Measurements from ENCODE around the gene SLC22A12. TPM values are rescaled to one million over a fixed set of nuclear protein-coding genes. Genes with fewer than 3 reads are reported as not detected.

The SLC22A12 gene
- total RNA-seq, 1 donor from 2014 or later: not detected

DNA sequence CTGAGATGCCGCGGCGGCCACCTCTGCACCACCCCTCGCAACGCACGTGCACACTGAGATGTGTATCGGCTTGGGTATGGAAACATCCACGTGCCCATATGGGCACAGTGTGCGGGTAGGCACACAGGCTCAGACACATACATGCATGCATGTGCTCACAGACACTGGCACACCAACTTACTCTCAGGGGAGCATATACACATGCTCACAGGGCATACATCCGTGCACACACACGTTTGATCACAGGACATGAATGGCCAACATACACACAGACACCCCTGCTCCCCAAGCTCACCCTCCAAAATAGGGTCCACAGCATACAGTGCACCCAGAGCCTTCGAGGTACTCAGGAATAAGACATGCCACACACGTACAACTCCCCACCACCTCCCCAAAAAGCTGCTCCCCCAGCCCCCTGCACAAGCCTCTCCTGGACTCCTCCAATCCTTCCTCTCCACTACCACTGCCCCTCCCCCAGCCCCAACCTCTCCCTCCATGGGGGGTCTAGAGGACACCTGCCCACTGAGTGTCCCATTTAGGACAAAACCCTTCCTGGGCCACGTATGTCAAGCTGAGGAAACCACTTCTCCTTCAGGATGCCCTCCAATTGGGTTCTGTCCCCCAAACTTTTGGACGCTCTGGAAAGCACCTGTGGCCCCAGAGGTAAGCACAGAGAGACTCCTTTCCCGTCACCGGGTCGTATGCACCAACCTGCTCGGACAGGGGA is 53.1 kb downstream of the SLC22A12 start:
- no peak for DNase-seq
- TF ChIP-seq, protein P1, sequence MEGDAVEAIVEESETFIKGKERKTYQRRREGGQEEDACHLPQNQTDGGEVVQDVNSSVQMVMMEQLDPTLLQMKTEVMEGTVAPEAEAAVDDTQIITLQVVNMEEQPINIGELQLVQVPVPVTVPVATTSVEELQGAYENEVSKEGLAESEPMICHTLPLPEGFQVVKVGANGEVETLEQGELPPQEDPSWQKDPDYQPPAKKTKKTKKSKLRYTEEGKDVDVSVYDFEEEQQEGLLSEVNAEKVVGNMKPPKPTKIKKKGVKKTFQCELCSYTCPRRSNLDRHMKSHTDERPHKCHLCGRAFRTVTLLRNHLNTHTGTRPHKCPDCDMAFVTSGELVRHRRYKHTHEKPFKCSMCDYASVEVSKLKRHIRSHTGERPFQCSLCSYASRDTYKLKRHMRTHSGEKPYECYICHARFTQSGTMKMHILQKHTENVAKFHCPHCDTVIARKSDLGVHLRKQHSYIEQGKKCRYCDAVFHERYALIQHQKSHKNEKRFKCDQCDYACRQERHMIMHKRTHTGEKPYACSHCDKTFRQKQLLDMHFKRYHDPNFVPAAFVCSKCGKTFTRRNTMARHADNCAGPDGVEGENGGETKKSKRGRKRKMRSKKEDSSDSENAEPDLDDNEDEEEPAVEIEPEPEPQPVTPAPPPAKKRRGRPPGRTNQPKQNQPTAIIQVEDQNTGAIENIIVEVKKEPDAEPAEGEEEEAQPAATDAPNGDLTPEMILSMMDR (IDR thresholded peaks at IDR 0.05; ENCODE audit: partially characterized antibody, unreplicated experiment): no peak
- no peaks in the 10 kb centered on the region for H3K36me3 Mint-ChIP-seq (ENCODE audit: unreplicated experiment)
- H3K4me3 Mint-ChIP-seq (ENCODE audit: unreplicated experiment): peak overlapping the region; percentile 72
- H3K4me1 Mint-ChIP-seq (ENCODE audit: low read depth, unreplicated experiment): peaks cover 31% of the 10 kb centered on the region
- peaks cover 18% of the 10 kb centered on the region for H3K27me3 Mint-ChIP-seq (ENCODE audit: unreplicated experiment)
- H3K27ac Mint-ChIP-seq (ENCODE audit: unreplicated experiment): no peak overlapping the region
- peaks cover 8% of the 10 kb centered on the region for H3K9me3 Mint-ChIP-seq (ENCODE audit: unreplicated experiment)

DNA sequence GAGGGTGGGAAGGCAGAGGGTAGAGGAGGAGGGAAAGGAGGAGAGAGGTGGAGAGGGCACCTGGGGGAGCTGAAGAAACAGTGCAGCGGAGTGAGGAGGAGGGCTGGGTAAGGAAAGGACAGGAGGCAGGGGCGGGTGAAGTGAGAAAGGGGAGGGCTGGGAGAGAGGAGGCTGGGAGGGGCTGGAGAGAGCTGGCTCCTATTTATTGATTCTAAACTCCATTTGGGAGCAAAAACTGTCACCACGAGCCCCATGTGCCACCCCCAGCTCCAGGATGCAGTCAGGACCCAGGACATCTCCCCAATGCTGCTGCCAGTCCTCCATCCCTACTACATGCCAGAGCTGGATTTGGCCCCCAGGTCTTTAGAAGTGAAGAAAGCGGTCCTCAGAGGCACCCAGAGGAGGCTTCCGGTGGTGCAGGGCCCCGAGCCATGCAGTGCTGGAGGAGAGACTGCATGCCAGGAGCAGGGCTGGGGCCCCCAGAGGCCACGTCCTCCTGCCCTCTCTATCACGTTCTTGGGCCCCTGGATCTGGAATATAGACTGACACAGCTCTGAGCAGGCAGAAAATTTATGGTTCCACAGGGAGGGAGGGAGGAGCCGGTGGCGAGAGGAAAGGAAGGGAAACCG is 53.7 kb downstream of the SLC22A12 start:
- peaks cover 8% of the 10 kb centered on the region for H3K9me3 Mint-ChIP-seq (ENCODE audit: unreplicated experiment)
- H3K36me3 Mint-ChIP-seq (ENCODE audit: unreplicated experiment): no peaks in the 10 kb centered on the region
- peaks cover 18% of the 10 kb centered on the region for H3K27me3 Mint-ChIP-seq (ENCODE audit: unreplicated experiment)
- H3K4me1 Mint-ChIP-seq (ENCODE audit: low read depth, unreplicated experiment): peaks cover 34% of the 10 kb centered on the region
- peak overlapping the region; percentile 72 for H3K4me3 Mint-ChIP-seq (ENCODE audit: unreplicated experiment)
- TF ChIP-seq, protein P1 (IDR thresholded peaks at IDR 0.05; ENCODE audit: partially characterized antibody, unreplicated experiment): peak; percentile 41
- DNase-seq: no peak
- H3K27ac Mint-ChIP-seq (ENCODE audit: unreplicated experiment): no peak overlapping the region

DNA sequence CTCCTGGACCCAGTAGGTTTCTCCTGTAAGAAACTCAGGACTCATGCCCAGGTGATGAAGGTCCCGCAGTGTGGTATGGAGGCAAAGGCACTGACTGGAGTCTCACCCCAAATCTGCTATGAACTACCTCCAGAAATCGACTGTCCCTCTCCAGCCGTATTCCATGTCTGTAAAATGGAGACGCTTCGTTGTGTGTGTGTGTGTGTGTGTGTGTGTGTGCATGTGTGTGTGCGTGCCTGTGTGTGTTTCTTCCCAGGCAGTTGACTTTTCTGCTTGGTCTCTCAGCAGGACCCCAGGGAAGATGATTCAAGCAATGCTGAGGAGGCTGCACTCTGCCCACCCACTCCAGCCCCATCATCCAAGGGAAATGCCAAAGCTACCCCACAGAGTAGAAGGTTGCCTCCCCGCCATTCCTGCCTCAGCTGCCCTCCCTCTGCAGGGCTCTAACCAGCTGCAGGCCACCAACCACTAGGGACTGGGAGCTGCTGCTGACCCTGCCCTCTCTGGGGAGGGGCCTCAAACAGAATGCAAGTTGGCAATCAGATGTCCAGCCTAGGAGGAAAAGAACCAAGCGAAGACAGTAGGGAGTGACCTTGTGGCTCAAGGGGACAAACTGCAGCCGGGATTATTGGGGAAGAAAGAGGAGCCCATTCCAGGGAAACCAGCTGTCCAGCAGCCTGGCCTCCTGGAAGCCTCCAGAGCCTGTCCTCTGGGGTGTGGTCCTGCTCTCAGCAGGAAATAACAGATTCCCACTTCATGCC is 56.2 kb downstream of the SLC22A12 start:
- H3K27ac Mint-ChIP-seq (ENCODE audit: unreplicated experiment): no peak overlapping the region
- TF ChIP-seq, protein P1 (IDR thresholded peaks at IDR 0.05; ENCODE audit: partially characterized antibody, unreplicated experiment): no peak
- DNase-seq: no peak
- peaks cover 38% of the 10 kb centered on the region for H3K4me1 Mint-ChIP-seq (ENCODE audit: low read depth, unreplicated experiment)
- H3K9me3 Mint-ChIP-seq (ENCODE audit: unreplicated experiment): peaks cover 8% of the 10 kb centered on the region
- H3K36me3 Mint-ChIP-seq (ENCODE audit: unreplicated experiment): no peaks in the 10 kb centered on the region
- H3K27me3 Mint-ChIP-seq (ENCODE audit: unreplicated experiment): peaks cover 23% of the 10 kb centered on the region
- no peak overlapping the region for H3K4me3 Mint-ChIP-seq (ENCODE audit: unreplicated experiment)

DNA sequence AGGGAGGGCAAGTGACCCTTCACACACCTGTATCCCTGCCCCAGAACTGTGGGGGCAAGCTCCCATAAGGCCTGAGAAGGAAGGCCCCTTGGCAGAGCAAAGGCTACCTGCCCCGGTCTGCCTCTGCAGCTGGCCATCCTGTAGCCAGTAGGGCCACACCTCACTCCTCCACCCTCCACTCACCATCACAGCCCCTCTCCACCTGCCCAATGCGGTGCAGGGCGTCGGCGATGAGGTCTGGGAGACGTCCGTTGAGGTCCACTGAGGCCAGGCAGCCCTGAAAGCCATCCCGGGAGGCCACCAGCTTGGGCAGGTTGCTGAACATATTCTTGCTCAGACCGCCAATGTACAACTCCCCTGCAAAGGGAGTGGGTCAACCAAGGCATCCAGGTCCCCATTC is 57.5 kb downstream of the SLC22A12 start:
- TF ChIP-seq, protein P1 (IDR thresholded peaks at IDR 0.05; ENCODE audit: partially characterized antibody, unreplicated experiment): no peak
- Mint-ChIP-seq H3K4me3 (ENCODE audit: unreplicated experiment) (no peak overlapping the region), H3K27ac (ENCODE audit: unreplicated experiment) (no peak overlapping the region), H3K36me3 (ENCODE audit: unreplicated experiment) (no peaks in the 10 kb centered on the region), H3K9me3 (ENCODE audit: unreplicated experiment) (peaks cover 8% of the 10 kb centered on the region), H3K4me1 (ENCODE audit: low read depth, unreplicated experiment) (peaks cover 44% of the 10 kb centered on the region), H3K27me3 (ENCODE audit: unreplicated experiment) (peaks cover 21% of the 10 kb centered on the region)
- DNase-seq: no peak
